IPS-NIHi7 (cell line): ENCODE results near the gene DENND2D.
A peak's percentile ranks its signal among the peaks of the same experiment; 100 is the strongest.

Experiments
- DNase-seq: peaks from one replicate; pipeline ENCODE4 v3.0.0; 2012; ENCODE audit warnings: mixed read lengths; ENCODE audit errors: extremely low spot score

DENND2D gene, protein sequence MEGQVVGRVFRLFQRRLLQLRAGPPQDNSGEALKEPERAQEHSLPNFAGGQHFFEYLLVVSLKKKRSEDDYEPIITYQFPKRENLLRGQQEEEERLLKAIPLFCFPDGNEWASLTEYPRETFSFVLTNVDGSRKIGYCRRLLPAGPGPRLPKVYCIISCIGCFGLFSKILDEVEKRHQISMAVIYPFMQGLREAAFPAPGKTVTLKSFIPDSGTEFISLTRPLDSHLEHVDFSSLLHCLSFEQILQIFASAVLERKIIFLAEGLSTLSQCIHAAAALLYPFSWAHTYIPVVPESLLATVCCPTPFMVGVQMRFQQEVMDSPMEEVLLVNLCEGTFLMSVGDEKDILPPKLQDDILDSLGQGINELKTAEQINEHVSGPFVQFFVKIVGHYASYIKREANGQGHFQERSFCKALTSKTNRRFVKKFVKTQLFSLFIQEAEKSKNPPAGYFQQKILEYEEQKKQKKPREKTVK

DNA sequence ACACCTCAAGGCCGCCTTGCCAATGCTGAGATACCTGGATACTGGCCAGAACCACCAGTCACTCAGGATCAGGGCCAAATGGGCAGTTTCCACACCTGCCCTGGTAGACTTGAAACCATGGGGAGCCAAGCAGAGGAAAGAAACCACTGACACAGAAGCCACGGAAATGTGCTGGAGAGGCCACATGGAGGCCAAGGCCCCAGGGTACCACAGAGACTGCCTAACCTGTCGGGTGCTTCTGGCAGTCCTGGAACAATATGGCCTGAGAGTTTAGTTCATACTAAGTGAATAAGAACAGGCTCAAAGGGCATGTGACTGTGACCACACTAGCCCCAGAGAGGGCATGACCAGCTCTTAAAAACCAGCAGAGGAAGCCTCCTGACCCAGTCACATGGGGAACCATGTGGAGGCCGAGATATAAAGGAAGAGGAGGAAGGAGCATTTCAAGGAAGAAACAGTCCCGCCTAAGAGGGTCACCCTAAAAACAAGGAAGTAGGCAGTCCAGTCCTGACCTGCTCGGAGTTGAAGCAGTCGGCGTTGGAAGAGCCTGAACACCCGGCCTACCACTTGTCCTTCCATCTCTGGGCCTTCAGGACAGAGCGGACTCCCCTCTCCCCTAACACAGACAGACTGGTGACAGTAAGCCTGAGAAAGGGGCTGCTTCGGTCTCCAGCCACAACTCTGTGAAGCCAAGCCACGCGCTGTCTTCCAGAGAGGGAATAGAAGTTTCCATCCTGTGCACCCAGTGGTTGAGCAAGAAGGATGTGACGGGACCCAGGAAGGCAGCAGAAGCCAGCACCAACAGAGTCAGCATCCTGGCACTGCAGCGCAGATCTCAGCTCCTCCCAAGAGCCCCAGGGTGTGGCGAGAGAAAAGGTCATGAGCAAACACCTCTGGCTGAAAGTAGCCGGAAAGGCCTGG, at the start of gene DENND2D:
Gene DENND2D, minus strand, starts transcription at position 766 of the 921 bp plus-strand sequence. Its CDS starts 187 bp downstream, at position 579.
- DNase-seq = no peak

DNA sequence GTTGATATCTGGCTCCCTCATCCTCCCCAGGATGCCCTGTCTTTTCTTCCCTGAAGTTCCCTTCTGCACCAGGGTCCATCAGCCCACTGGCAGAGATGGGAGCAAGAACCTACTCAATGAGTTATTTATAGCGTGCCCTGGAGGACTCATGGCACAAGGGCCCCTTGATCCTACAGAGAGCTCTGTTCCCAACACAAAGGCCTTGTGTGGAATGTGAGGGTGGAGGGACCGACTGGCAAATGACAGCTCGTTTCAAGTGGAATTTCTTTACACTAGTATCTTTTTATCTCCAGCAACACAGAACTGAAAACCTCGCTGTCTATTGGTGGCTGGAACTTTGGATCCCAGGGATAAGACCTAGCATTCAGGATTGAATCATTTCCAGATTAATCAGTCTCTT, 49.5 kb upstream of the DENND2D start:
- DNase-seq = no peak

DNA sequence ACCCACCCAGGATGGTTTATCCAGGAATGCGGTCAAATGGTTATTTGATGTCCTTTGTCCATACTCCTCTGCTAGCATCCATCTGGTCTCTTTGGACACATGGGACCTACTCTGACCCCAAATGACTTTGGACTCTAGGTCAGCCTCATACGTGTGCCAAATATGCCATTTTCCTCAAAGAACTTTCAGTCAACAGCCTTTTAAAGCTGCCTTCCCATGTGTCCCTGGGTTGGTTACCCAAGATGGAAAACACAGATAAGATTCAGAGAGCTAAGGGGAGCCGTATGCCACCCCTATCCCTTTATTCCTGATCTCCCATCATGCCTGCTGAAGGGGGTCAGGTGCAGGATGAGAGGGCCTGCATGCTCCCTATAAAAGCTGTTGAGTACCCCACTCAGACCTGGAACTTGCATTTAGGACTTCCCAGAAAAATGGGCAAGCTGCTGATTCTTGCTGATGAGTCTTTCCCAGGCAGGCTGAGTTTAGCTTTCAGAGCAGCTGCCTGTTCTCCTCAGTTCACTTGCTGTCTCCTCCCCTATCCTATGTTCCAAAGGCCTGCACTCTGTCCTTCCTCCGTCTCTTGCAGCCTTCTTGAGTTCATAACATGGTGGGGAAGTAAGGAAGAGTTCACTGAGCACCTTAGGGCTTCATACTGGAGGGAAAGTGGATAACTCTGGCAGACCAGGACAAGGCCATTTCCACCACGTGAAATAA, 46.8 kb upstream of the DENND2D start:
- DNase-seq = no peak

DNA sequence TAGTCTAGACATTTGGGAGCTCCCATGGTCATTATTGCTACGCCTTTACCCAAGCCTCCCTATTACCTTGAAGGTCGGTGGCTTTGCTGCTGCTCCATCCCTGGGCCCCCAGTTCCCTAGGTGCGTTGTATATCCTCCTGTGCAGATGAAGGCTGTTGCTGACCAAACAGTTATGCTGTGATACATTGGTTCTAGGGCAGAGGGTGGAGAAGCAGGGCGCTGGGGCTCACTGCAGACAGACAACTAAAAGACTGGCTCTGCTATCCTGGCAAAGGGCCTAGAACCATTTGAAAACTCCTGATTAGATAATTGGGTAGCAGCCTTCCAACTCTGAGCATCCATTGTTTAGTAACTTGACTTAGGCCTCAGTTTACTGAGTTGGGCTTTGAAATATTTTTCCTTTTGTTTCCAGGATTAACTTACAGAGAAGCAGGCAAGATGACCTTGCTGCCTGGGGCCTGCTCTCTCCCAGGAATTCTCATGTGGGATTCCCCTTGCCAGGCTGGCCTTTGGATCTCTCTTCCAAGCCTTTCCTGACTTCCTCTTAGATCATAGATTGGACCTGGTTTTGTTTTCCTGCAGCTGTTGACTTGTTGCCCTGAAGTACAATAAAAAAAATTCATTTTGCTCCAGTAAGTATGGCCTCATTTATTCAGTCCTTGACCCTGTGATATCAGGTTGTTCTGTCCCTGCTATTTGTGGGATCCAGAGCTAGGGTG, 42.5 kb upstream of the DENND2D start:
- no peak for DNase-seq

DNA sequence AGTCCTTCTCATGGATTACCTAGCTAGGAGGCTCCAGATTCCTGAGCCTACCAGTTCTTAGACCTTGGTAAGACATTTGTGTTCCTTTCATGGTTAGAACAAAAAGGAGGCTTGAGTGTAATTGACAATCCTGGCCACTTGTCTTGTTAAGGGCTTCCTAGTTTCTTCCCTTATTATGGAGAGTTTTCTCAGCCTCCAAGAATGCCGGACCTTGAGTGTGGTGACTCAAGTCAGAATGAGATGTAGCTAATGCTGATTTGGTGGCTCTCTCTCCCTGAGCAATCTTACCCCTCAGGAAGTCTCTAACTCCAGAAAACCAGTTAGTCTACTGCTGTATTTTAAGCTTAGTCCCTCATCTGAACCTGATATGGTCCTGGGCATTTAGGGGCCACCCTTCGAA, 41.4 kb upstream of the DENND2D start:
- no peak for DNase-seq

DNA sequence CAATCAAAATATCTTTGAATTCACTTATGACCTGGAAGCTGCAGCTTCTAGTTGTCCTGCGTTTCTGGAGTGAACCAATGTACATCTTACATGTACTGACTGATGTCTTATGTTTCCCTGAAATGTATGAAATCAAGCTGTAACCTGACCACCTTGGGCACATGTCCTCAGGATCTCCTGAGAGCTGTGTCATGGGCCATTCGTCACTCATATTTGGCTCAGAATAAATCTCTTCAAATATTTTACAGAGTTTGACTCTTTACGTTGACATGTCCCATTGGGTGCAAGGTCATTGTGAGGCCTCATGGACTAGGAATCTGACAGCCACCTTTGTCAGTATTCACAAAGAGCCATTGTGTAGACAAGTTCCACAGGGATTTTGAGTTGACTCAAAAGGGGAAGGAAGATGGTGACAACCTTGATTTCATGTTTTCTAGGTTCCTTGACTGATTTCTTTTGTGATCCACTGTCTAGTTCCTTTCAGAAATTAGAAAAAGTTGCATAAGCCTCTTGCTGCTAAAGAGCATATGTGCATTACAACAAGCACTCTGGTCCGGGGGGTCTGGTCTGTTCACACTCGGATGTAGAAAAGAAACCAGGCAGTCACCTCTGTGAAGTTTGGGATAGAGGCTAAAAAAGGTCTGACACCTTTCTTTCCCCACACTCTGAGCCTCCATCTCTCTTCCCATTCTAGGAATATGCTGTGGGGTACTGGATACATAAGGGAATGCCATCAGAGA, 37.8 kb upstream of the DENND2D start:
- DNase-seq = no peak

DNA sequence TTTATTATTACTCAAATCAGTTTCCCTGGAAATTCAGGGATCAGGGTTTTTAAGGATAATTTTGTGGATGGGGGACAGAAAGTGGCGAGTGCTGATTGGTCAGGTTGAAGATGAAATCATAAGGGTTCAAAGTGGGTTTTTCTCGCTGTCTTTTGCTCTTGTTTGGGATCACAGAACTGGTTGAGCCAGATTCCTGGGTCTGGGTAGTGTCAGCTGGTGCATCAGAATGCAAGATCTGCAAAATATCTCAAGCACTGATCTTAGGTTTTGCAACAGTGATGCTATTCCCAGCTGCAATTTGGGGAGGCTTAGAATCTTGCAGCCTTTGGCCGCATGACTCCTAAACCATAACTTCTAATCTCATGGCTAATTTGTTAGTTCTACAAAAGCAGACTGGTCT, 36.4 kb upstream of the DENND2D start:
- DNase-seq = no peak

DNA sequence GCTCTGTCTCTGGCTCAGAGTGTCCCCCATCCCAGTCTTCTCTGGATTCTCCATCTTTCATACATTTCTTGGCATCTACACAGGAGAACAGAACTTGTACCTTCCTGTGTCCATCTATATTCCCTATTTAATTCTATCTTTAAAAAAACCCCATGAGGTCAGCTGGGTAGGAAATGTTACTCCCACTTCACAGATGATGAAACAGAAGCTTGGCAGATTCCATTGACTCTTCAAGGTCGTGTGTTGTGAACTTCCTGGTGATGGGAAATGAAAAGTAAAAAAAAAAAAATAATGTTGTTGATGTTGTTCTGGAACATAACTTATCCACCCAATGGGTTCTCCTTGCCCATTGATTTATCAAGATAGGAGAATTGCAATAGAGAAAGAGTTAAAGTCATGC, 35.9 kb upstream of the DENND2D start:
- no peak for DNase-seq

DNA sequence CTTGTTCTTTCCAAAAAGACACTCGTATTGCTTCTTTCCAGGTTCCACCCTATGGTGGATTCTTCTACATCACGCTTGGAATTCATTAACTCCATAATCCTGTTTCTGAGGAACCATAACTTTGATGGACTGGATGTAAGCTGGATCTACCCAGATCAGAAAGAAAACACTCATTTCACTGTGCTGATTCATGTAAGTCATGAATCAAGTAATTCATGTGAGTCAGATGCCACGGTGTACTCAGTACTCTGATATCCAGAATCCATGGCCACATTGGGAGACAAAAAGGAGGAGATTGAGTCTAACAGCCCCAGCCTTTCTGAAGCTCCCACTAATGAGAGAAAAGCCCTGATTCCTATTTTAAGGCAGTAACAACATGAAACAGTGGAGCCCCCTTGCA, 34.4 kb upstream of the DENND2D start:
- no peak for DNase-seq

DNA sequence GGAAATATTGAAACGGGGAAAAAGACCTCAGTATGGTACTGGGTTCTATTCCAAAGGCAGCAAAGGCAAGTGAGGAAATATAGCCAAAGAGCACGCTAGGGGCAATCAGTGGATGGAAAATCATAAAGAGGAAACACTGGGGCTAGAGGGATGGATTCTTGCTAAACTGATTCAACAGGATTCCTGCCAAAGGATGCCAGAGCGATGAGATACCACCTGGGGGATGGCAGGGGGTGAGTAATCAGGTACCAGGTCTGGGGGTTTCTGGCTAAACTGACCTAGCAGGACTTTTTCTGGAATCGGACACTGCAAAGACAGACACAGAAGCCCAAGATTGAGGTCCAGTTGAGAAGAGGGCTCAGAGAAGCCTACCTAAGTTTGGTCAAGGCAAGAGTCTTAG, 33.8 kb upstream of the DENND2D start:
- DNase-seq = no peak

DNA sequence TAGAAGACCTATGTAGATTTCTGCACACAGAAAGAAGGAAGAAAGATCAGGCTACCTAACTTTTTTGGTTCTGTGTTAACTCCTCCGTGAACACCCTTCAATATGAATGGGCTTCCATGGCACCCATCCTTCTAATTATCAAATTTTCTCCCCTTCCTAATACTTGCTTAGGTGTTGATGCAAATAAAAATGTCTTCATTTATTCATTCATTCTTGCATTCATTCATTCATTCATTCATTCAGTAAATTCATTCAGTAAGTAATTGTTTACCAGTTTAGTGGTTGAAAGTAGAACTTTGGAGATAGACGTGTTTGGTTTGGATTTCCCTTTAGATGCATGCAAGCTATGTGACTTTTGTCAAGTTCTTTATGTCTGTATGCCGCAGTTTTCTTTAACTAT, 31.7 kb upstream of the DENND2D start:
- no peak for DNase-seq

DNA sequence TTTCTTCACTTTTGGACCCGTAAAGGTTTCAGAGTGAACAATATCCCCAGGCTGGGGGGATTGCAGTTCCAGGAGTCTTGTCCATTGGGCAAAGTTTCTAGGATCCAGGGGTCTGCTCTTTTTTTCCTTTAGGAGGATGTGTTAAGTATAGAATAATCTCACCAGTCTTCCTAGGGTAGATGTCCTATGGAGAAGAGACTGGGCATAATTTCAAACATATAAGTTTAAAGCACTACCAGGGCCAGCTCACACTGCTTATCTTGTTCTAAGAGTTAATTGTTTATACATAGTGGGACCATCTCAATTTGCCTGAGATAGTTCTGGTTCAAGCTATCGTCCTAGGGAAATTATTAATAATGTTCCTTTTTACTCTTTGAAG, 28.3 kb upstream of the DENND2D start:
- DNase-seq = no peak

DNA sequence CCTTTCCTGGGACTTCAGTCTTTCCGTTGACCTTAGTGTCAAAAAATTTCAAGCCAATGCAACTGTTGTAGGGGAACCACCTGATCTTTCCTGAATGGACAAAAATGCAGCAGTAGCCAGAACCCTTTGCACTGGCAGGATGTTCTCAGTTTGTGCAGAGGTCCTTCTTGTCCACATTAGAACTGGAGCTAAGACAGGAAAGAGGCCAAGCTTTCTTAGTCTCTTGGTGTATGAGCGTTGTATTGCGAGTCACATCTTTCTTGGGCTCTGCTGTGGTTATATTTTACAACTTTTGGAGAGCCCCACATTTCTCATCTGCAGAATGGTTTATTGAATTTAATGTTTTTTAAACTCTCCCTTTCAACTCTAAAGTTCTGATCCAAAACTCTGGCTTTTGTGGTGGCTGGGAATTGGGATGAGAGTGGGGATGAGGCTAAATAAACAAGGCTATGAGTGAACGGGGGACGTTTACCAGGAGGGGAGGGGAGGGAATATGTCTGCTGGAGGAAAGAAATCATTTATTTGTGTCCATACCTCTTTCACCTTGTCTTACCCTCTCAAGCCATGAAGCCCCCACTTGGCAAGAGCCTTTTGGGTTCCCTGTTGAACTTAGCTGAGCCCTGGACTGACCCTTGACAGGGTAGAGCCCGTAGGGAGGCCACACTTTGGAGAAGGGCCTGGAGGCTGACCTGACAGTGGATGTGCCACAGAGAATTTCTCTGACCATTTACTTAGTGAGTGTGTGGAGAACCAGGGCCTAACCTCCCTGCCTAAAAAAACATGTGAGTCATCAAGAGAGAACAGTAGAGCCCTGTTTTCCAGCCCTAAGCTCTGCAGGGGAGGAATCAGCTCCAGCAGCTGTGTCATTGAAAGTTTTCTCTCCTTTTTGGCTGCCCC, 27.7 kb upstream of the DENND2D start:
- DNase-seq = peak; percentile 33

DNA sequence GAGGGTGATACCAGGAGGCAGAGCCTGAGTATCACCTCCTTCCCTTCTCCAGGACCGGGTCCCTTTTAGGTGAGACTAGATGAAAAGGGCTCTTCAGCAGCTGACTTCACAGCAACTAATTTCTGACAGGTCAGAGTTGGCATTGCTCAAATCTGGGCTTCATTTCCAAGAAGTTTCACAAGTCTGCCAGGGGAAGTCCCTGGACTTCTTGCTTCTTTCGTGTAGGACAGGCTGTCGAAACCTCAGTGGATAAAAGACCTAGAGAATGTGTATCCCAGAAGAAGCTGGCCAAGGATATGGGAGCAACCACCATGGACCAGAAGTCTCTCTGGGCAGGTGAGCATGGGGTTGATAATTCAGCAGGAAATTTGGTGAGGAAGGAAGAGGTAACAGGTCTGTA, 27.0 kb upstream of the DENND2D start, which contains the start of gene CHI3L2:
Gene CHI3L2, plus strand, starts transcription at position 280 of the 400 bp plus-strand sequence. Its CDS starts 17 bp downstream, at position 297.
- no peak for DNase-seq

DNA sequence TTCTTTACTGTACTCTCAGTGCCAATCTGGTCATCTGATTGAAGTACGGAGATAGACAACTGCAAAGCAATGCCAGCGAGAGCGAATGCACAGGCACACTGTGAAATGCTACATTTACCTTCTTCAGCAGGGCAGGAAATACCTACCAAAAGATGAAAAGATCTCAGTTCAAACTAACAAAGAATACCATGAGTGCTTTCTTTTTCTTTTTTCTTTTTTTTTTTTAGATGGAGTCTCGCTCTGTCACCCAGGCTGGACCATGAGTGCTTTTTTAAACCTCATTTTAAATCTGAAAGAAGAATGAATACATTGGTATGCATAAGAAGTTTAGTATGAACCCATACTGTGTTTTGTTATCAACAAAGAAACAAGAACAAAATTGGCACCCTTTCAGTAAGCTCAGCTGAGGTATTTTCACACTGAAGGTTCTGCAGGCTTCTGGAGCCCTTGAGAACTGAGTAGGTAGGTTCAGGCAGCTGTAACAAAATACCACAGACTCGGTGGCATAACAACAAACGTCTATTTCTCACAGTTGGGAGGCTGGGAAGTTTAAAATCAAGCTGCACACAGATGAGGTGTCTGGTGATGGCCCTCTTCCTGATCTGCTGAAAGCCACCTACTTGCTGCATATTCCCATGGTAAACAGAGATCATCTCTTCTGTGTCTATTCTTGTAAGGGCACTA, 25.4 kb upstream of the DENND2D start:
- no peak for DNase-seq

DNA sequence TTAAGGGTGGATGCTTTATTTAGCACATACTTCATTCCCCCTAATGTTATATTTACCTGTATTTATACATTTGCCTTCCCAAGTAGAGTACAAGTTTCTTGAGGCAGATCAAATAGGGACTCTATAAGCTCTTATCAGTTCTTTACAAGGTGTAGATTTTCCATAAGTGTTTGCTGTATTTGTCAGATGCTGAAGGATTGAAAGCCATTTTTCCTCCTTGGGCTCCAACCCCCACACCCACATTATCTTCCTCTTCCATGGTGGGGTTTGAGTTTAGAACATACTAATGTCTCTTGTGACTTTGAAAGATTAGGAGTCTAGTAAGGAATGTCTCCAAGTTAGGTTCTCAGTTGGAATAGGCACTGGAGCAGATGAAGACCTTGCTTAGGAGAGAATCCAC, 24.6 kb upstream of the DENND2D start:
- DNase-seq = no peak

DNA sequence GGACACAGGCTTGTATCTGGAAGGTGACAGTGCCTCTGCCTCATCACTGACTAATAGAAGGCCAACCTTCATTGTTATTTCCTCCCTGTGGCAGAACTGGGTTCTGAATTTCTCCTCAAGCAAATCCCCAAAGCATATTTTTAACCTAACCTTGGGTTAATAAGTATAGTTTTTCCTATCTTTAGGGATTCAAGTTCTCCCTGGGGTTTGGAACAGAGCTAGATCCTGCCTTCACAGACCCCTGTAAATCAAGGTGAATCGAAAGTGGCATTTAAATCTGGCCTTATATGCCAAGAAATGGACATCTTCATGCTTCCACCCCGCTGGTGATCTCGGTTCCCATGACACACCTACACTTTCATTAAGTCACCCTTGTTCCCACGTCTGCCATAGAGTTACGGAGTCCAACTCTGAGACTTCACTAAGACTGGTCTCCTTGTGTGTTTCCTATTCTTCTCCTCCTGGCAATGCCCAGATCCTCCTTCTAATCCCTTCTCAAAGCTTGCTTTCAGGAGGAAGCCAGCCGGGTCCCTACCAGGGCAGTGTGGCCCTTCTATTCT, 22.8 kb upstream of the DENND2D start:
- DNase-seq = no peak

DNA sequence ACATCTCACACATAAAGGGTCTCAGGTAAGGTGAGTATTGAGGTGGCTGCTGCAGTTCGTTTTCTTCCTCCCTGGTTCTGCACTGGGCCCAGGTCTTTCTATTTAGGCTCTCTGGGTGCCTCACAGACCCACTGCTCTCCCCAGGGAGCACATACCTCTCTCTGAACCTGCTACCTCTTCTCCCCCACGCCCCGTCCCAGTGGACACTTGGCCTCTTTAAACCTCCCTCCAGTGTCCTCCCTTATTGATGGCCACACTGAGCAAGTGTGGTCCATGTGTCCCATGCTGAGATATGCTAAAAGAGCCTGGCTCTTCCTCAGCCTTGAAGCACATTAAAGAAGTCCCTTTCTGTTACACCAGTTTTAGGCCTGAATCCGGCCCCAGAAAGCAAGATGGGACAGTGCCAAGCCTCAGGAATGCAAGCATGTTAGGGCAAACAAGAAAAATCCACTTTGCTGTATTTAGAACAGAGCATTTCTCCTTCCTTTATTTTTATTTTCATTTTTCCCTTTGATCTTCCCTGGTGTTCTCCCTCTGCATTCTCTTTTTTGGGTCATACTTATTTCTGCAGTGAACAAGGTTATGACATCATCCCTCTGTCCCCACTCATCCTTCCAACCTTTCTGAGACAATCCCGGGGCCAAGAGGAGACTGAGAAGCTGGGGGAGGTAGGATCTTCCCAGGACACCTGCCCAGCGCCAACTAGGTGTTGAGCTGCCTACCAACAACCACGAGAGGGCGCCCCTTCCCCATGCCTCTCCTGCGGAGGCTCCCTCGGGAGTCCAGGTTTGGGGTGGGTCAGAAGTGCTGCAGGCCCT, 22.1 kb upstream of the DENND2D start:
- peak; percentile 95 for DNase-seq
